GM21786 (cell line): ENCODE measurements around the gene SCGB1D4.

Experiments
- ATAC-seq: cut with Tn5 transposase; IDR thresholded peaks from one replicate; pipeline ENCODE4 v1.9.1; 2021; ENCODE audit not compliant: unreplicated experiment

The SCGB1D4 gene

DNA sequence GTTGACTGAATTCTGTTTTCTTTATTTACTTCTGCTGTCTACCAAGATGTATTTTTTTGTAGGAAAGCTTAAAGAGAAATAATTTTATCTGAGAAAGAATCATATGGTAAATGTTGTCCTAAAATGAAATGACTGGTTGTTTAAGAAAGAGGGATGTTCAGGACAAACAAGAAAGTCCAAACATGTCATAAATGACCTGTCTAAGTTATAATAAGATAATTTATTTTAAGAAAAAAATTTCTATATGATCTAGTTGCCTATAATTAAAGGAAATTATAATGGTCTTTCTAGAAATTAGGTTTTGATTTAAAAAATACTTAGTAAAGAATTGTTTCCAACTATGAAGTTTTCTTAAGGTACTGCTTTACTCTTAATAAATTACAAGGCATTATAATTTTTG is 18.4 kb downstream of the SCGB1D4 start:
- no peak for ATAC-seq

DNA sequence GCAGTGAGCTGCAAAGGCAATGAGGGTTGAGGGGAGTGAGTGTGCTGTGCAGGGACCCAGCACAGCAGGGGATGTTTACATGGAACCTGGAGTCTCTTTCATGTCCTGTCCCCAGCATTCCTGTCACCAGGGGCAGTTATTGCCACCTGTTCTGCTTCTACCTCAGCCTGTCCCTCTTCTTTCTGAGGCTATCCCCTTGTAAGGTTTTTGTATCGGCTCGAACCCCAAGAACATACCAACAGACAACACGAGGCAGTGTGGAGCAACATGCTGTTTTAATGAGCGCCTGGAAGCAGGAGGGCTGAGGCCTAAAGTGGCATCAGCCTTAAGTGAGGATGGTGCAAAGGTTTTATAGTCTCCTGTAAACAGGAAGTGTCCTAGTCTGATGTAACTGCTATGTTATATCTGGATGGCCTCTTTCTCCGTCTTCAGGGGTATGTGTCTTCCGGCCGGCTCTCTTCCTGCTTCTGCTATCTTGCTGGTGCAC is 25.0 kb downstream of the SCGB1D4 start:
- ATAC-seq, result no peak

DNA sequence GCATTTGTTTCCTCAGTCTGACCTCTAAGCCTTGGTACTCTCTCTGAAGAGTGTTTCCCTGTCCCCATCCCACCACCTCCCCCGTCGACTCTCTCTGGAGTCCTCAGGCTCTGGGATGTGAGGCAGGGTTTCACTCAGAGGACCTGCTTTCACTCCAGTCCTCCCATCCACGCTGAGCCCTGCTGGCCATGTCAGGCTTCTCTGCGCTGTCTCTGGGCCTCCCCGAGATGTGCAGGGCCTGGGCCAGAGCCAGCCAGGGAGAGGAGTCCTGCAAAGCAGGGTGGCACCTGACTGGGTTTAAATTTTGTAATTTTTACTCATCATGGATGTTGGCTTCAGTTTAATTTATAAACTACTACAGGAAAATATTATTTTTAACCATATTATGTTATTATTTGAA is 25.6 kb downstream of the SCGB1D4 start:
- ATAC-seq, result no peak

DNA sequence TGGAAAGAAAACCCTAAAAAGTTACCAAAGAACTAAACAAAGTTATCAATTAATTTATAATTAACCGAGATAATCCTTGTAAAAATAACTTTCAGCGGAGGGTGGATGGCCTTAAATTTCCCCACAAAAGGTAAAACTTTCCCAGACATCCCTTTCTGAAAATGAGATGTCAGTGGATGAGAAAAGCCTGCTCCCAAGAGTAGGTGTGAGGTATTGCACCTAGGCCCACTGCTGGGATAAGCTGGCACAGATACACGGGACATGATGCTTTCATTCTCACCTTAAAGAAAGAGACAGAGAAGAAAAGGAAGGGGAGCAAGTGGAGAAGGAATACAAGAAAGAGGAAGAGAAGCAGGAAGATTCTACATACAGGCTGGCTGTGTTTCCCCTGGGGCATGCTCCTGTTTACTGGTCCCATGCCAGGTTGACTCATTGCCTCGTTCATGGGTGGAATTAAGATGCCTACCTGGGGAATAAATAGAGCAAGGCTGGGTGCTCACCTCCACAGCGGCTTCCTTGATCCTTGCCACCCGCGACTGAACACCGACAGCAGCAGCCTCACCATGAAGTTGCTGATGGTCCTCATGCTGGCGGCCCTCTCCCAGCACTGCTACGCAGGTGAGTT is 29.1 kb downstream of the SCGB1D4 start, which contains the start of gene SCGB2A2:
SCGB2A2 (plus strand) TSS at position 505 of the 625 bp plus-strand sequence; CDS start at position 564, 59 bp downstream.
- no peak for ATAC-seq

DNA sequence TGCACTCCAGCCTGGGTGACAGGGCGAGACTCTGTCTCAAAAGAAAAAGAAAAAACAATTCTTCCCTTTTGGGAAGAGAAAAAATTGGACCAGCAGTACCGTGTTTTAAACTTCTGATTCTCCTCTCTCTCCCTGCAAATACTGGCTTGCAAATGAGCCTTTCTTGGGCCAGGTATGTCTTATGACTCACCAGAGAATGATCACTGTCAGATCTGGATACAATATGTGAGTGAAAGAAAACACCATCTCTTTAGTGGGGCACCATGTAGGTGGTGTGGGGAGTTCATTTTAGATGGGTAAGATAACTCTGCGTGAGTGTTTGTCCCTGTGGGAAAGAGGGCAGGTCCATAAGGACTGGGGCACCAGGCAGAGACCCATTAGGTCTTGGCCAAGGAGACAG is 31.3 kb downstream of the SCGB1D4 start:
- no peak for ATAC-seq

DNA sequence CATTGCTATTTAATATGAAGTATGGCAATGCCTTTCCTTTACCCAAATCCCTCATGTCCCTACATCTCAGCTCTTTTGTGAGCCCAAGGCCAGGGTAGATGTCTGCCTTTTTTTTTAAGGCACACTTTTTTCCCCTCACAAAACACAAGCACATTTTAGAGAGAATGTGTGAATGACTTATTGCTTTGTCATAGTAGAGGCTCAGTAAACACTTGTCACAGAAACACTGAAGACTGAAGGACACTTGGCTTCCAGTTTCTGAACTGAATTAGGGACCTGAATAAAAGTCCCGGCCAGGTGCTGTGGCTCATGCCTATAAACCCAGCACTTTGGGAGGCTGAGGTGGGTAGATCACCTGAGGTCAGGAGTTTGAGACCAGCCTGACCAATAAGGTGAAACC is 31.8 kb downstream of the SCGB1D4 start:
- no peak for ATAC-seq

DNA sequence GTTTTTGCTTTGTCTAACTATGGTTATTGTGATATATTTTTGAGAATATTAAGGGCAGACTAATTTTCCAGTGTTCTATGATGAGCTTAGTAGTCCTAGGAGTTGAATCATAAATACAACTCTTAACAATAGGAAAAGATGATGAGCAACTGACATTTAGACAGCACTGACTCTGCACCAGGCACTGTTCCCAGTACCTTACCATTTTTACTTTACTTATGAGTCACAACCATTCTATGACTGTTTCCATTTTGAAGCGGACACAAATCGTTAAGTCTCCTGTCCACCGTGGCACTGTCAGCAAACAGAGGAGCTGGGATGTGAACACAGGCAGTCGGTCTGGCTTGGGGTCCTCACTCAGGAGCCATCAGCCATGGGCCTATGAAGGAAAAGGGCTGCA is 32.3 kb downstream of the SCGB1D4 start:
- ATAC-seq, result no peak

DNA sequence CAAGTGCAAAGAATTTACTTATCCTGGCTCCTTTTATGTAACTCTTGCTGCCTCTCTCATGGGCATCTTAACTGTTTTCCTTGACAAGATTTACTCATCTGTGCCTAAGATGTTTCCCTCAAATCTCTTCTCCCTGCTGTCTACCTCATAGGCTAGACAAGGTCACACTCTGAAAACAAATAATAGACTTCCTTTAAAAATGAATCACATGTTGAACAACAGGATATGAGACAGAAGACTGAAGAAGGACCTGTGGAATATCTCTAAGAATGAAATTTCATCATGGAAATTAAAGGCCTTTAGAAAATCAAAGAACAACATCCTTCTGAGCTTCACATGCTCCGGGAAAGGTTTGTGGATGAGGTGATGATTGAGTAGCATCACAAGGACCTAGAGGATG is 34.9 kb downstream of the SCGB1D4 start:
- ATAC-seq, result no peak

DNA sequence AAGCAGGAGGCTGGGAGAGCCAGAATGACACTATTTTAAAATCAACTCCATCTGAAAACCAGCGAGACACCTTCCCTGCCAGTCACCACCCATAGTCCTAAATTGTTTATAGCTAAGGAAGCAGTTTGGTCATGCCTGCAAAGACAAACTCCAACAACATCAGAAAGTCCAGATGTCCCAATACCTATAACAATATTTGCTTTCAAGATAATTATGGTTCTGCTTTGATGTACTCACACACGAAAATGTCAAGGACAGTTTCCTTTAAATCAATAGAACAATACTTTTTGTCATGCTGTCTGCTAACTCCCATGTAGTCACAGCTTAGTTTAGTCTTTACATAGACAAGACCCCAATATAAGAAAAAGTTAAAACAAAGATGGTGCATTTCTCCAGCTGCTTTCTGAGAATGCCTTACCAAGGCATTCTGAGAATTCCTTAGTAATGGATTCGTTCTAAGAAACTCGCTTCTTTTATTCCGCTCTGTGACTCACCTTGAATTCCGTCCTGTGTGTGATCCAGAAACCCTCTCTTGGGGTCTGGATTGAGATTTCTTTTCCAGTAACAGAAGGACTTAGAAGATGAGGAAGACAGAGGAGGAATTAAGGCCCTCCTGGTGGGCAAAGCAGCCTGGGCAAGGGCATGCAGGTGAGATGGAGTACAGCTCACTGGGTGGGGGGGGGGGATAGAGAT is 38.5 kb downstream of the SCGB1D4 start:
- ATAC-seq, result no peak

DNA sequence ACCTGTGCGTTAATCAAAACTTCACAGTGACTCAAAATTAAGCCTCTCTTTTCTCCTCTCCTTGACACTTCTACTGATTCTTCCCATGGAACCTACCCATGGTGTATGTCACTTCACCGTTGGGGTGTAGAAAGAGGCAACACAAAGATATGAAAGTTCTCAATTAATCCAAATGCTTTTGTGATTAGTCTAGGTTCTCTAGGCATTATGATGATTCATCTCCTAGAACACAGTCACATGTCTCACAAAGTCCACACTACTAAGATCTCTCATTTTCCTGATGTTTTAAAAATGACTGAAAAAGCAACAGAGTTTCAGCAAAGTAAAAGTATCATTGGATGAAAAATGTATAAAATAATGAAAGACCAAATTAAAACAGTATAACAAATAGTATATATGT is 42.6 kb downstream of the SCGB1D4 start:
- ATAC-seq, result no peak

DNA sequence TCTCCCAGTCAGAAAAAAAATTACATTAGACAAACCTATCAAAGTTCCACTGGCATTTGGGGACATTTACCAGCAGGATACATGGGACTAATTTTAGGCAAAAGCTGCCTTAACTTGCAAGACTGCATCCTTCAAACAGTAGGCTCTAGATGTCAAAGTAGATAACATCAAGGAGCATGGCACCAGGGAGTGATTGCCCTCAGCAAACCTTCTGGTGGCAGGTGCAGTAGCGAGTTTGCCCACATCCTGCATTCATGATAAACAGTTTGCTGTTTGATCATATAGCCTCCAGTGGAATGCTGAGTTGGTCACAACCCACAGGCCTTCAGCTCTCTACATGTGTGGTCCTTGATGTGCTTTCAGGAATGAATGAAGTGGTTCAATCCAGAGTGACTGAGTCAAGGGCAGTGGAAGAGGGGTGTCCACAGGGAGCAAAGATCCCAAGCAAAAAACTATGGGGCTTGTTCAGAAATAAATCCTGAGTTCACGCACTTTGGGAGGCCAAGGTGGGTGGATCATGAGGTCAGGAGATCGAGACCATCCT is 44.8 kb downstream of the SCGB1D4 start:
- no peak for ATAC-seq

DNA sequence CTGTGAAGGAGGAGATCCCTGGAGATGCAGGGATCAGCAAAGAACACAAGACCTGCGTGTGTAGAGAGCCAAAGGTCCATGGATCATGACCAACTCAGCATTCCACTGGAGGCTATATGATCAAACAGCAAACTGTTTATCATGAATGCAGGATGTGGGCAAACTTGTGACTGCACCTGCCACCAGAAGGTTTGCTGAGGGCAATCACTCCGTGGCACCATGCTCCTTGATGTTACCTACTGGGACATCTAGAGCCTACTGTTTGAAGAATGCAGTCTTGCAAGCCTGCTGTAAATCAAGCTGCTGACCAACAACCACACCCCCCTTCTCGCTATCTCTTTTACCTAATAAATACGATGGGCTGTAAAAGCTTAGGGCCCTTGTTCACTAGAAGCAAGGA is 47.2 kb downstream of the SCGB1D4 start:
- ATAC-seq, result no peak
